Ishikawa (cell line): ENCODE measurements around the gene LMO3.

Experiments used
- CREB1 ChIP-seq: IDR thresholded peaks from 2 replicates; pipeline ENCODE4 v1.6.1; 2012; ENCODE audit warnings: low read depth
- EGR1 ChIP-seq: IDR thresholded peaks from 2 replicates; pipeline ENCODE4 v1.6.1; 2012
- EP300 ChIP-seq: IDR thresholded peaks from 2 replicates; pipeline ENCODE4 v1.6.1; 2012; ENCODE audit warnings: borderline replicate concordance
- NFIC ChIP-seq: IDR thresholded peaks from 2 replicates; pipeline ENCODE4 v1.6.1; 2012
- TAF1 ChIP-seq: IDR thresholded peaks from 2 replicates; pipeline ENCODE4 v1.6.1; 2012; ENCODE audit warnings: low read depth, mild to moderate bottlenecking
- YY1 ChIP-seq: IDR thresholded peaks from 2 replicates; pipeline ENCODE4 v1.6.1; 2012; ENCODE audit warnings: low read depth
- ZBTB7A ChIP-seq: IDR thresholded peaks from 2 replicates; pipeline ENCODE4 v1.6.1; 2012; ENCODE audit warnings: low read depth
- TF ChIP-seq, protein P1 (sequence below): IDR thresholded peaks from 2 replicates; pipeline ENCODE4 v1.6.1; 2012
- TF ChIP-seq, protein P2 (sequence below): IDR thresholded peaks from 2 replicates; pipeline ENCODE4 v1.6.1; 2012
- TF ChIP-seq, protein P3 (sequence below): IDR thresholded peaks from 2 replicates; pipeline ENCODE4 v1.6.1; 2012; ENCODE audit warnings: low read depth, mild to moderate bottlenecking

DNA sequence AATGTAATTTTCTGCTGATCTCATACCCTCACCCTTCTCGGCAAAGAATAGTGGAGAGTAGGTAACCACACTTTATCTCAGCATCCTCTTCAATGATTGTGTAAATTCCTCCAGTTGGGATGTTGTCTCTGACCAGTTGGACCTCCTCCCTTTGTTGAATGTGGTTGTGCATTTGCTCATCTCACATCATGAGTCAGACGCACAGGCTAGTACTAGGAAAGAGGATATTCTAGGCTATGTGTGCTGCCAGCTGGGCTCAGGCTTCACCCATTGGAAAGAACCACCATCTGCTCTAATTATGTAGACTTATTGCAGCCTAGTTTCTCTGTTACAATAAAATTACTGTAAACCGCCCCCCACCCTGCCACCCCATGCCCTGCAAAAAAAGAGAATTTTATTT is 90.3 kb downstream of the LMO3 start:
- TF ChIP-seq CREB1 (no peak), YY1 (no peak), EP300 (no peak), ZBTB7A (no peak), NFIC (no peak), EGR1 (no peak), TAF1 (no peak)
- TF ChIP-seq, protein P1, sequence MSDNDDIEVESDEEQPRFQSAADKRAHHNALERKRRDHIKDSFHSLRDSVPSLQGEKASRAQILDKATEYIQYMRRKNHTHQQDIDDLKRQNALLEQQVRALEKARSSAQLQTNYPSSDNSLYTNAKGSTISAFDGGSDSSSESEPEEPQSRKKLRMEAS, result no peak
- TF ChIP-seq, protein P2, sequence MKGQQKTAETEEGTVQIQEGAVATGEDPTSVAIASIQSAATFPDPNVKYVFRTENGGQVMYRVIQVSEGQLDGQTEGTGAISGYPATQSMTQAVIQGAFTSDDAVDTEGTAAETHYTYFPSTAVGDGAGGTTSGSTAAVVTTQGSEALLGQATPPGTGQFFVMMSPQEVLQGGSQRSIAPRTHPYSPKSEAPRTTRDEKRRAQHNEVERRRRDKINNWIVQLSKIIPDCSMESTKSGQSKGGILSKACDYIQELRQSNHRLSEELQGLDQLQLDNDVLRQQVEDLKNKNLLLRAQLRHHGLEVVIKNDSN, result no peak
- TF ChIP-seq, protein P3, sequence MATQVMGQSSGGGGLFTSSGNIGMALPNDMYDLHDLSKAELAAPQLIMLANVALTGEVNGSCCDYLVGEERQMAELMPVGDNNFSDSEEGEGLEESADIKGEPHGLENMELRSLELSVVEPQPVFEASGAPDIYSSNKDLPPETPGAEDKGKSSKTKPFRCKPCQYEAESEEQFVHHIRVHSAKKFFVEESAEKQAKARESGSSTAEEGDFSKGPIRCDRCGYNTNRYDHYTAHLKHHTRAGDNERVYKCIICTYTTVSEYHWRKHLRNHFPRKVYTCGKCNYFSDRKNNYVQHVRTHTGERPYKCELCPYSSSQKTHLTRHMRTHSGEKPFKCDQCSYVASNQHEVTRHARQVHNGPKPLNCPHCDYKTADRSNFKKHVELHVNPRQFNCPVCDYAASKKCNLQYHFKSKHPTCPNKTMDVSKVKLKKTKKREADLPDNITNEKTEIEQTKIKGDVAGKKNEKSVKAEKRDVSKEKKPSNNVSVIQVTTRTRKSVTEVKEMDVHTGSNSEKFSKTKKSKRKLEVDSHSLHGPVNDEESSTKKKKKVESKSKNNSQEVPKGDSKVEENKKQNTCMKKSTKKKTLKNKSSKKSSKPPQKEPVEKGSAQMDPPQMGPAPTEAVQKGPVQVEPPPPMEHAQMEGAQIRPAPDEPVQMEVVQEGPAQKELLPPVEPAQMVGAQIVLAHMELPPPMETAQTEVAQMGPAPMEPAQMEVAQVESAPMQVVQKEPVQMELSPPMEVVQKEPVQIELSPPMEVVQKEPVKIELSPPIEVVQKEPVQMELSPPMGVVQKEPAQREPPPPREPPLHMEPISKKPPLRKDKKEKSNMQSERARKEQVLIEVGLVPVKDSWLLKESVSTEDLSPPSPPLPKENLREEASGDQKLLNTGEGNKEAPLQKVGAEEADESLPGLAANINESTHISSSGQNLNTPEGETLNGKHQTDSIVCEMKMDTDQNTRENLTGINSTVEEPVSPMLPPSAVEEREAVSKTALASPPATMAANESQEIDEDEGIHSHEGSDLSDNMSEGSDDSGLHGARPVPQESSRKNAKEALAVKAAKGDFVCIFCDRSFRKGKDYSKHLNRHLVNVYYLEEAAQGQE, result no peak
